Stimulated activated CD4-positive, alpha-beta T cell treated with anti-CD3 and anti-CD28 coated beads, Interleukin-4, amount 100 ng/mL, for 1 hour (primary cell): Measurements from ENCODE around the gene WDR55.
A peak's percentile ranks its signal among the peaks of the same experiment; 100 is the strongest.
"Not testable (repeated sequence)": the region's sequence is repeated elsewhere in the genome, so short reads cannot be mapped to it uniquely, and the experiment has no call there.

Source experiments
- DNase-seq: peaks from one replicate; pipeline ENCODE4 v3.0.0-alpha.2; 2020

The WDR55 gene

GRCh38 chr5:140664359-140665119 is at the start of gene WDR55:
Gene WDR55 (plus strand): TSS chr5:140664904. CDS start chr5:140664913, 9 bp downstream.
- DNase-seq: peak; percentile 96

- no peak for DNase-seq
These were observed 42.4 kb upstream of the WDR55 start for GRCh38 chr5:140622301-140622700.

- not testable (repeated sequence) for DNase-seq
These were observed 41.6 kb upstream of the WDR55 start for GRCh38 chr5:140623061-140623460.

GRCh38 chr5:140624886-140625285 is 39.8 kb upstream of the WDR55 start:
- DNase-seq: not testable (repeated sequence)

- DNase-seq: no peak
These were observed 36.7 kb upstream of the WDR55 start for GRCh38 chr5:140627972-140628371.

- DNase-seq: no peak
These were observed 36.0 kb upstream of the WDR55 start for GRCh38 chr5:140628711-140629110.

GRCh38 chr5:140630292-140631035 is 34.2 kb upstream of the WDR55 start:
- DNase-seq: no peak

GRCh38 chr5:140631036-140631417 is 33.7 kb upstream of the WDR55 start:
- no peak for DNase-seq

GRCh38 chr5:140631831-140632365 is 32.8 kb upstream of the WDR55 start:
- peak; percentile 37 for DNase-seq

GRCh38 chr5:140632366-140633020 is 32.2 kb upstream of the WDR55 start:
- peak; percentile 53 for DNase-seq

- no peak for DNase-seq
These were observed 31.7 kb upstream of the WDR55 start, which contains the start of gene CD14 for GRCh38 chr5:140633021-140633471. Gene CD14 (minus strand): TSS chr5:140633175. CDS start chr5:140633071, 104 bp downstream.

GRCh38 chr5:140633501-140633900 is 31.2 kb upstream of the WDR55 start:
- DNase-seq: no peak

GRCh38 chr5:140634103-140634502 is 30.6 kb upstream of the WDR55 start:
- DNase-seq: no peak

GRCh38 chr5:140635291-140636257 is 29.1 kb upstream of the WDR55 start:
- DNase-seq: no peak

- no peak for DNase-seq
These were observed 27.2 kb upstream of the WDR55 start for GRCh38 chr5:140637371-140638100.

- DNase-seq: not testable (repeated sequence)
These were observed 25.9 kb upstream of the WDR55 start for GRCh38 chr5:140638898-140639147.

GRCh38 chr5:140639148-140639981 is 25.3 kb upstream of the WDR55 start, which contains the start of gene TMCO6:
Gene TMCO6 (plus strand): TSS chr5:140639451. CDS start chr5:140639528, 77 bp downstream.
- peak; percentile 98 for DNase-seq

GRCh38 chr5:140641716-140642115 is 23.0 kb upstream of the WDR55 start:
- DNase-seq: no peak

GRCh38 chr5:140642718-140643117 is 22.0 kb upstream of the WDR55 start:
- DNase-seq: no peak

GRCh38 chr5:140647042-140647419 is 17.7 kb upstream of the WDR55 start:
- DNase-seq: no peak

- no peak for DNase-seq
These were observed 5.8 kb upstream of the WDR55 start for GRCh38 chr5:140658870-140659269.
